AG09319 (cell line): Measurements from ENCODE around the gene EFS.
A peak's percentile ranks its signal among the peaks of the same experiment; 100 is the strongest.

ENCODE experiments used
- DNase-seq: peaks from one replicate; pipeline ENCODE4 v3.0.0-alpha.2; 2010; ENCODE audit warnings: low read depth; ENCODE audit errors: extremely low read depth
- CTCF ChIP-seq: IDR thresholded peaks from 2 replicates; pipeline ENCODE4 v1.5.1; 2011; ENCODE audit warnings: low read depth, mild to moderate bottlenecking, inconsistent platforms, low read length, moderate library complexity

The EFS gene

DNA sequence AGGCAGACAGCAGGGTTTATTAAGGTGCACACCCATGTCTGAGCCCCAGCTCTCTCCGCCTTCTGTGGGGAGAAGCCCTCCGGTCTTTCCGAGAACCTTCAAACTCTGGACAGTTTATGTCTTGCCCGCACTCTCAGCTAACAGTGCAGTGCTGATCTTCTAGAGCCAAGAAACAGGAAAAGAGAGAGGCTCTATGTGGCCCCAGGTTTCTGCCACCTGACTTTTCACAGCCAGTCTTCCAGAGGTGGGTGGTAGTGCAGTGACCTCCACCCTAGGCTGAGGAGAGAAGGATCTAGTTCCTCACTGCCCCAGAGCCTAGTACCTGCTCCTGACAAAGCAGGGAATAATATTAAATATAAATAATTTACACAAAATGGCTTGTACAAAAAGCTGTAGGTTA is 8.3 kb downstream of the EFS start:
- TF ChIP-seq CTCF, result no peak

DNA sequence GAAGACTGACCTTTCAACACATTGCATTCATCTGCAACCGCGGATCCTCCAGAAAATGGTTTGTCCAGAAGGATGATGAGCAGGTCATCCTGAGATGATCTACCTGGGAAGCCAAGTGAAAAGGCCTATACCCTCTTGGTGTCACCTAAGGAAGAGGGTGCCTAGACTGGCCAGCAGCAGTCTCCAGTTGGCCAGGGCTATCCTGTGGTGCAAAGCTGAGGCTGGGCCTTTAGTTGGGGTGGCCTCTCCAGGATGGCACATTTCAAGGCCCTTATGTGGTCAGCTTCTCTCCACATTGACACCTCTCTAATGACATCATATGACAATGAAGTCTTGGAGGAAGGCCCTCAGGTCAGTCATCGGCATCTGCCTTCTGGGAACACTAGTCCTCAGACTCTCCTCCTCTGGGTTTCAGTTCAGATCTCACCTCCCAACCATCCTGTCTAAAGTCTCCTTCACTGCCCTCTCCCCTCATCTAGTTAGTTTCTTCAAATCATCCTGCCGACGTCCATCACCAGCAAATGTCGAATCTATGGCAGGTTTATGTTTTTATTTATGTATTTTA is 9.0 kb downstream of the EFS start:
- no peak for TF ChIP-seq CTCF
- DNase-seq, result no peak

More for the DNA sequence above, 8.3 kb downstream of the EFS start:
- DNase-seq, result no peak

GRCh38 chr14:23354990-23355389 is 10.0 kb downstream of the EFS start:
- DNase-seq, result no peak
- TF ChIP-seq CTCF, result no peak

- DNase-seq, result no peak
- no peak for TF ChIP-seq CTCF
Observed at GRCh38 chr14:23353433-23353780, 11.6 kb downstream of the EFS start.

DNA sequence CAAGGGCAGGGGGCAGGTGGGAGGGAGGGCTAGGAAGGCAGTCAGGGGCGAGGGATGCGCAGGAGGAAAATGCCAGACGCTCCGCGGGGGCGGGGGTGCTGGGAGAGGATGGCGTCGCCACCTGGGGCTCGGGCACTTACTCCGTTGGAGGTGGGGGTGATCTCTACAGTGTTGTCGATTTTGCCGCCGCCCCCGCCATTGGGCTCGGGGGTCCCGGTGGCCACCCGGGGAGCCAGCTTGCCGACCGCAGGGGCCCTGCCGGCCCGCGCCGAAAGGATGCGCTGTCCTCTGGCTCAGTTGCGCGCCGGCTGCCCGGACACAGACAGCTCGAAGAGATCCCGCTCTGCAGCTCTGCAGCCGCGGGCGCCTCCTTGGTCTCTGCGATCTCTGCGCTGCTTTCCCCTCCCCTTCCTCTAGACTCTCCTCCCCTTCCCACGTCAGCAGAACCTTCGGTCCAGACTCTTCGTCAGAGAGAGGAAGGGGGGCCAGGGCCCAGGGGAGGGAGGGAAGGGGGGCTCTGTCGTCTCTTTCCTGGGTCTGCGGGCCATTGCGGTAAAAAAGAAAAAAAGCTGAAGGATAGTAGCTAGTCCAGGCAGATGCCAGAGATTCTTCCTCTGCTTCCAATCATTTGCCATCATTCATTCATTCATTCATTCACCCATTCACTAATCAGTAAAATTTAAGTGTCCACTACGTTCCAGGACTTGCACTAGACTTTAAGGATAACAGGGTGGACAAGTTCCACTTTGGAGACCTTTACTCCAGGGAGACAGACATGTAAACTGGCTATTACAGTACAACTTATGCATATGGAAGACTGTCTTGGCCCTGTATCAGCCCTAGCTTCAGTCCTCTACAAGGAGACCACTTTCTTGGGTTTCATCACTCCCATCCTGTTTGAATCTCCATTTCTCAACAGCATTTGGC is 12.2 kb downstream of the EFS start, which contains the start of gene SLC22A17:
TSS of gene SLC22A17 (minus strand) at position 382 of the 927 bp plus-strand sequence.
- TF ChIP-seq CTCF, result peak; percentile 13; the same call in 1 of the 2 replicates
- DNase-seq, result peak; percentile 58

GRCh38 chr14:23351681-23352505 is 13.1 kb downstream of the EFS start:
- TF ChIP-seq CTCF, result no peak
- DNase-seq, result no peak
